ENCODE measurements around the gene MDP1. TPM values are rescaled to one million over a fixed set of nuclear protein-coding genes. Genes with fewer than 3 reads are reported as not detected.

The MDP1 gene
- total RNA-seq, 1 donor from 2014 or later, result 25.5 TPM

GRCh38 chr14:24261969-24262327 is 46.1 kb upstream of the MDP1 start:
- H3K36me3 Mint-ChIP-seq (ENCODE audit: unreplicated experiment), result no peaks in the 10 kb centered on the region
- TF ChIP-seq, protein P1, sequence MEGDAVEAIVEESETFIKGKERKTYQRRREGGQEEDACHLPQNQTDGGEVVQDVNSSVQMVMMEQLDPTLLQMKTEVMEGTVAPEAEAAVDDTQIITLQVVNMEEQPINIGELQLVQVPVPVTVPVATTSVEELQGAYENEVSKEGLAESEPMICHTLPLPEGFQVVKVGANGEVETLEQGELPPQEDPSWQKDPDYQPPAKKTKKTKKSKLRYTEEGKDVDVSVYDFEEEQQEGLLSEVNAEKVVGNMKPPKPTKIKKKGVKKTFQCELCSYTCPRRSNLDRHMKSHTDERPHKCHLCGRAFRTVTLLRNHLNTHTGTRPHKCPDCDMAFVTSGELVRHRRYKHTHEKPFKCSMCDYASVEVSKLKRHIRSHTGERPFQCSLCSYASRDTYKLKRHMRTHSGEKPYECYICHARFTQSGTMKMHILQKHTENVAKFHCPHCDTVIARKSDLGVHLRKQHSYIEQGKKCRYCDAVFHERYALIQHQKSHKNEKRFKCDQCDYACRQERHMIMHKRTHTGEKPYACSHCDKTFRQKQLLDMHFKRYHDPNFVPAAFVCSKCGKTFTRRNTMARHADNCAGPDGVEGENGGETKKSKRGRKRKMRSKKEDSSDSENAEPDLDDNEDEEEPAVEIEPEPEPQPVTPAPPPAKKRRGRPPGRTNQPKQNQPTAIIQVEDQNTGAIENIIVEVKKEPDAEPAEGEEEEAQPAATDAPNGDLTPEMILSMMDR (IDR thresholded peaks at IDR 0.05; ENCODE audit: partially characterized antibody, unreplicated experiment), result no peak
- no peaks in the 10 kb centered on the region for H3K4me1 Mint-ChIP-seq (ENCODE audit: low read depth, unreplicated experiment)
- peaks cover 1% of the 10 kb centered on the region for H3K9me3 Mint-ChIP-seq (ENCODE audit: unreplicated experiment)
- H3K4me3 Mint-ChIP-seq (ENCODE audit: unreplicated experiment), result no peak overlapping the region
- no peak for DNase-seq
- H3K27me3 Mint-ChIP-seq (ENCODE audit: unreplicated experiment), result peaks cover 6% of the 10 kb centered on the region
- H3K27ac Mint-ChIP-seq (ENCODE audit: unreplicated experiment), result no peak overlapping the region

- TF ChIP-seq, protein P1 (IDR thresholded peaks at IDR 0.05; ENCODE audit: partially characterized antibody, unreplicated experiment), result no peak
- Mint-ChIP-seq H3K36me3 (ENCODE audit: unreplicated experiment) (no peaks in the 10 kb centered on the region), H3K4me1 (ENCODE audit: low read depth, unreplicated experiment) (no peaks in the 10 kb centered on the region), H3K27ac (ENCODE audit: unreplicated experiment) (no peak overlapping the region), H3K4me3 (ENCODE audit: unreplicated experiment) (no peak overlapping the region), H3K9me3 (ENCODE audit: unreplicated experiment) (peaks cover 1% of the 10 kb centered on the region), H3K27me3 (ENCODE audit: unreplicated experiment) (peaks cover 8% of the 10 kb centered on the region)
- no peak for DNase-seq
Measured at GRCh38 chr14:24261256-24261968, 45.5 kb upstream of the MDP1 start.

DNA sequence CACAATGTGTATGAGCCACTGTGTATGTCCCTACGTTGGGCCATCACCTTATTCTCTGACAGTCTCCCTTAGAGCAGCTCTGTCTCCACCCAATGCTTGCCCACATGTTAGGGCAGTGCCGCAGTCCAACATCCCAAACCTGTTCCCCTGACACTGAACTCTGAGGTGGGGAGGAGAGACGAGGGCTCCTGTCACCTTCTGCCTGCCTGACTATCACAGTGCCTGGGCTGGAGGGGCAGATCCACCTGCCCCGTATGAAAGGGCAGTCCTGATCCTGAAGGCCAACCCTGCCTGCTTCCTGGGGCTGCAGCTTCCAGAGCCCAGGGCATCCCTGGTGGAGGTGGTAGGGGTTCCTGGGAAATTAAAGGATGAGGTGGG is 44.9 kb upstream of the MDP1 start:
- Mint-ChIP-seq H3K4me1 (ENCODE audit: low read depth, unreplicated experiment) (no peaks in the 10 kb centered on the region), H3K27ac (ENCODE audit: unreplicated experiment) (no peak overlapping the region), H3K9me3 (ENCODE audit: unreplicated experiment) (peaks cover 1% of the 10 kb centered on the region), H3K36me3 (ENCODE audit: unreplicated experiment) (no peaks in the 10 kb centered on the region), H3K4me3 (ENCODE audit: unreplicated experiment) (no peak overlapping the region), H3K27me3 (ENCODE audit: unreplicated experiment) (peaks cover 8% of the 10 kb centered on the region)
- TF ChIP-seq, protein P1 (IDR thresholded peaks at IDR 0.05; ENCODE audit: partially characterized antibody, unreplicated experiment), result no peak
- DNase-seq, result no peak

- Mint-ChIP-seq H3K9me3 (ENCODE audit: unreplicated experiment) (peaks cover 1% of the 10 kb centered on the region), H3K4me1 (ENCODE audit: low read depth, unreplicated experiment) (no peaks in the 10 kb centered on the region), H3K4me3 (ENCODE audit: unreplicated experiment) (no peak overlapping the region), H3K27me3 (ENCODE audit: unreplicated experiment) (peaks cover 8% of the 10 kb centered on the region), H3K36me3 (ENCODE audit: unreplicated experiment) (no peaks in the 10 kb centered on the region), H3K27ac (ENCODE audit: unreplicated experiment) (no peak overlapping the region)
- TF ChIP-seq, protein P1 (IDR thresholded peaks at IDR 0.05; ENCODE audit: partially characterized antibody, unreplicated experiment), result no peak
- no peak for DNase-seq
Measured at GRCh38 chr14:24260026-24260779, 44.3 kb upstream of the MDP1 start.
